H9 (cell line): Measurements from ENCODE around the gene SERPINA10. TPM values are rescaled to one million over a fixed set of nuclear protein-coding genes. Genes with fewer than 3 reads are reported as not detected.
"Not testable (repeated sequence)": the region's sequence is repeated elsewhere in the genome, so short reads cannot be mapped to it uniquely, and the experiment has no call there.

Source experiments
- DNase-seq: peaks from one replicate; pipeline ENCODE4 v3.0.0-alpha.2; 2017
- H2AFZ ChIP-seq: one replicate; pipeline ENCODE4 v1.6.1; 2013; ENCODE audit warnings: mild to moderate bottlenecking, low read length, control low read depth, moderate library complexity
- H2AK5ac ChIP-seq: 2 replicates; pipeline ENCODE4 v1.6.1; 2013; ENCODE audit warnings: low read length, control low read depth, mixed read lengths; ENCODE audit not compliant: insufficient read length
- H2BK120ac ChIP-seq: one replicate; pipeline ENCODE4 v1.6.1; 2013; ENCODE audit warnings: low read depth, mild to moderate bottlenecking, low read length, control low read depth, inconsistent platforms; ENCODE audit not compliant: poor library complexity, severe bottlenecking
- H2BK12ac ChIP-seq: 2 replicates; pipeline ENCODE4 v1.6.1; 2013; ENCODE audit warnings: low read length, control low read depth, mixed read lengths, low read depth; ENCODE audit not compliant: insufficient read length
- H2BK15ac ChIP-seq: 2 replicates; pipeline ENCODE4 v1.6.1; 2013; ENCODE audit warnings: low read depth, low read length, control low read depth
- H2BK20ac ChIP-seq: one replicate; pipeline ENCODE4 v1.6.1; 2013; ENCODE audit warnings: low read depth, mild to moderate bottlenecking, low read length, control low read depth, inconsistent platforms; ENCODE audit not compliant: poor library complexity, severe bottlenecking
- H2BK5ac ChIP-seq: 2 replicates; pipeline ENCODE4 v1.6.1; 2013; ENCODE audit warnings: low read length, control low read depth, mixed read lengths; ENCODE audit not compliant: insufficient read length
- H3K14ac ChIP-seq: 2 replicates; pipeline ENCODE4 v1.6.1; 2013; ENCODE audit warnings: low read length, control low read depth; ENCODE audit not compliant: insufficient read depth
- H3K18ac ChIP-seq: 2 replicates; pipeline ENCODE4 v1.6.1; 2013; ENCODE audit warnings: low read depth, mild to moderate bottlenecking, mixed read lengths, low read length, control low read depth; ENCODE audit not compliant: insufficient read length
- H3K23ac ChIP-seq: 2 replicates; pipeline ENCODE4 v1.6.1; 2013; ENCODE audit warnings: low read length, control low read depth, mixed read lengths, low read depth; ENCODE audit not compliant: insufficient read length
- H3K23me2 ChIP-seq: 2 replicates; pipeline ENCODE4 v1.6.1; 2013; ENCODE audit warnings: low read depth, mild to moderate bottlenecking, mixed read lengths, low read length, control low read depth; ENCODE audit not compliant: insufficient read length, poor library complexity, severe bottlenecking
- H3K27ac ChIP-seq: 2 replicates; pipeline ENCODE4 v1.5.1; 2013; ENCODE audit warnings: low read length, control low read depth, mixed read lengths, low read depth; ENCODE audit not compliant: insufficient read length
- H3K27me3 ChIP-seq: 2 replicates; pipeline ENCODE4 v1.6.1; 2013; ENCODE audit warnings: low read length, control low read depth, inconsistent platforms; ENCODE audit not compliant: insufficient read depth
- H3K4ac ChIP-seq: 2 replicates; pipeline ENCODE4 v1.6.1; 2013; ENCODE audit warnings: low read depth, mild to moderate bottlenecking, control low read depth, inconsistent platforms, low read length, moderate library complexity
- H3K4me1 ChIP-seq: 2 replicates; pipeline ENCODE4 v1.6.1; 2013; ENCODE audit warnings: low read length, control low read depth, inconsistent platforms; ENCODE audit not compliant: insufficient read depth
- H3K4me2 ChIP-seq: 2 replicates; pipeline ENCODE4 v1.6.1; 2013; ENCODE audit warnings: low read length, control low read depth, mixed read lengths; ENCODE audit not compliant: insufficient read length, insufficient read depth
- H3K56ac ChIP-seq: 2 replicates; pipeline ENCODE4 v1.6.1; 2013; ENCODE audit warnings: low read depth, mild to moderate bottlenecking, mixed read lengths, low read length, control low read depth; ENCODE audit not compliant: insufficient read length
- H3K79me1 ChIP-seq: 2 replicates; pipeline ENCODE4 v1.6.1; 2013; ENCODE audit warnings: low read depth, mild to moderate bottlenecking, moderate library complexity, low read length, control low read depth, inconsistent platforms; ENCODE audit not compliant: insufficient read depth, poor library complexity, severe bottlenecking
- H3K79me2 ChIP-seq: 2 replicates; pipeline ENCODE4 v1.6.1; 2013; ENCODE audit warnings: low read length, control low read depth, inconsistent platforms; ENCODE audit not compliant: insufficient read depth
- H3K9ac ChIP-seq: 2 replicates; pipeline ENCODE4 v1.6.1; 2013; ENCODE audit warnings: low read length, control low read depth, mixed read lengths; ENCODE audit not compliant: insufficient read length; ENCODE audit errors: extremely low read depth
- H3K9me3 ChIP-seq: one replicate; pipeline ENCODE4 v1.6.1; 2013; ENCODE audit warnings: low read depth, low read length, inconsistent platforms; ENCODE audit not compliant: control insufficient read depth
- H3T11ph ChIP-seq: one replicate; pipeline ENCODE4 v1.6.1; 2013; ENCODE audit warnings: mild to moderate bottlenecking, low read length, control low read depth, inconsistent platforms
- H4K20me1 ChIP-seq: one replicate; pipeline ENCODE4 v1.6.1; 2013; ENCODE audit not compliant: control insufficient read depth, insufficient read length, insufficient read depth
- H4K5ac ChIP-seq: 2 replicates; pipeline ENCODE4 v1.6.1; 2013; ENCODE audit warnings: low read depth, mild to moderate bottlenecking, mixed read lengths, low read length, control low read depth; ENCODE audit not compliant: insufficient read length
- H4K8ac ChIP-seq: replicated peaks from 2 replicates; pipeline ENCODE4 v1.6.1; 2013; ENCODE audit warnings: low read length, control low read depth, mixed read lengths, low read depth; ENCODE audit not compliant: insufficient read length
- H4K91ac ChIP-seq: 2 replicates; pipeline ENCODE4 v1.6.1; 2013; ENCODE audit warnings: low read depth, mild to moderate bottlenecking, moderate library complexity, mixed read lengths, low read length, control low read depth; ENCODE audit not compliant: insufficient read length
- H3K27ac Mint-ChIP-seq, 3 experiments: 2 replicates in 2 of 3; 3 replicates in 1 of 3; pipeline ENCODE4 v1.8.0; 2020 to 2021; ENCODE audit warnings: mixed read lengths in 3 of 3, mild to moderate bottlenecking in 1 of 3, moderate library complexity in 1 of 3
- H3K27me3 Mint-ChIP-seq: 2 replicates; pipeline ENCODE4 v1.8.0; 2021; ENCODE audit warnings: low read depth, mild to moderate bottlenecking, moderate library complexity, mixed read lengths
- H3K36me3 Mint-ChIP-seq, 3 experiments: 2 replicates in 2 of 3; 3 replicates in 1 of 3; pipeline ENCODE4 v1.8.0; 2020 to 2021; ENCODE audit warnings: low read depth in 3 of 3, mixed read lengths in 3 of 3; ENCODE audit not compliant: insufficient read depth in 1 of 3
- H3K4me1 Mint-ChIP-seq, 2 experiments: 2 replicates each; pipeline ENCODE4 v1.8.0; 2020; ENCODE audit warnings: mixed read lengths in 2 of 2
- H3K4me3 Mint-ChIP-seq, 2 experiments: 2 replicates in 1 of 2; 3 replicates in 1 of 2; pipeline ENCODE4 v1.8.0; 2020 to 2021; ENCODE audit warnings: mild to moderate bottlenecking in 2 of 2, mixed read lengths in 2 of 2, moderate library complexity in 1 of 2
- H3K9me3 Mint-ChIP-seq, 2 experiments: 2 replicates in 1 of 2; 3 replicates in 1 of 2; pipeline ENCODE4 v1.8.0; 2020; ENCODE audit warnings: mild to moderate bottlenecking in 2 of 2, mixed read lengths in 2 of 2, moderate library complexity in 1 of 2
- WGBS: extraction: QIAGEN DNeasy Blood & Tissue Kit; methylation state at CpG from one replicate; pipeline ENCODE4 v1.1.7; 2013; ENCODE audit warnings: missing lambda C conversion rate, low lambda C conversion rate, mixed read lengths; ENCODE audit not compliant: insufficient read length; ENCODE audit errors: extremely low coverage; 5-methylcytosine and 5-hydroxymethylcytosine counted together
- total RNA-seq: library from RNA; stranded (reverse); gene quantifications from 2 replicates; pipeline ENCODE4 v1.2.1, GENCODE V29; 2021
- TF ChIP-seq, protein P1 (sequence below): fragments of 200-600 bp; sonication (generic); conservative IDR thresholded peaks from 3 replicates; pipeline ENCODE4 v1.8.0; 2021; ENCODE audit warnings: antibody characterized with exemption, mild to moderate bottlenecking

SERPINA10 gene
- total RNA-seq, 1 experiment from 2014 or later = not detected

DNA sequence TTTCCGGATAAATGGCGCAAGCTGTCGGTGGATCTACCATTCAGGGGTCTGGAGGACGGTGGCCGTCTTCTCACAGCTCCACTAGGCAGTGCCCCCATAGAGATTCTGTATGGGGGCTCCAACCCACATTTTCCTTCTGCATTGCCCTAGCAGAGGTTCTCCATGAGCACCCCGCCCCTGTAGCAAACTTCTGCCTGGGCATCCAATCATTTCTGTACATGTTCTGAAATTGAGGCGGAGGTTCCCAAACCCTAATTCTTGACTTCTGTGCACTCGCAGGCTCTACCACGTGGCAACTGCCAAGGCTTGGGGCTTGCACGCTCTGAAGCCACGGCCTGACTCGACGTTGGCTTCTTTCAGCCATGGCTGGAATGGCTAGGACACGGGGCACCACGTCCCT is 5.1 kb upstream of the SERPINA10 start:
- Histone ChIP-seq H3T11ph (no peak overlapping the region), H4K8ac (no peak overlapping the region), H3K27me3 (no peaks in the 10 kb centered on the region), H3K79me1 (no peaks in the 10 kb centered on the region), H3K23me2 (no peaks in the 10 kb centered on the region), H3K56ac (no peak overlapping the region), H3K79me2 (no peaks in the 10 kb centered on the region), H2BK5ac (no peak overlapping the region), H3K4me2 (no peak overlapping the region), H2BK20ac (no peak overlapping the region), H3K14ac (no peak overlapping the region), H3K4ac (no peak overlapping the region), H4K5ac (no peak overlapping the region), H4K20me1 (no peaks in the 10 kb centered on the region), H2BK120ac (no peak overlapping the region), H2AK5ac (no peak overlapping the region), H2AFZ (no peak overlapping the region), H2BK12ac (no peak overlapping the region), H3K23ac (no peak overlapping the region), H2BK15ac (no peak overlapping the region), H3K27ac (no peak overlapping the region), H4K91ac (no peak overlapping the region), H3K9ac (no peak overlapping the region), H3K9me3 (no peaks in the 10 kb centered on the region), H3K4me1 (no peaks in the 10 kb centered on the region), H3K18ac (no peak overlapping the region)
- H3K27me3 Mint-ChIP-seq = no peaks in the 10 kb centered on the region
- no peak overlapping the region for H3K27ac Mint-ChIP-seq
- peaks cover 6 to 12% of the 10 kb centered on the region in 2 experiments; a peak in 3 of 4 replicates for H3K4me1 Mint-ChIP-seq
- no peak overlapping the region for H3K4me3 Mint-ChIP-seq
- WGBS = no CpG with 5 or more reads among the region's 15 CpGs
- TF ChIP-seq, protein P1, sequence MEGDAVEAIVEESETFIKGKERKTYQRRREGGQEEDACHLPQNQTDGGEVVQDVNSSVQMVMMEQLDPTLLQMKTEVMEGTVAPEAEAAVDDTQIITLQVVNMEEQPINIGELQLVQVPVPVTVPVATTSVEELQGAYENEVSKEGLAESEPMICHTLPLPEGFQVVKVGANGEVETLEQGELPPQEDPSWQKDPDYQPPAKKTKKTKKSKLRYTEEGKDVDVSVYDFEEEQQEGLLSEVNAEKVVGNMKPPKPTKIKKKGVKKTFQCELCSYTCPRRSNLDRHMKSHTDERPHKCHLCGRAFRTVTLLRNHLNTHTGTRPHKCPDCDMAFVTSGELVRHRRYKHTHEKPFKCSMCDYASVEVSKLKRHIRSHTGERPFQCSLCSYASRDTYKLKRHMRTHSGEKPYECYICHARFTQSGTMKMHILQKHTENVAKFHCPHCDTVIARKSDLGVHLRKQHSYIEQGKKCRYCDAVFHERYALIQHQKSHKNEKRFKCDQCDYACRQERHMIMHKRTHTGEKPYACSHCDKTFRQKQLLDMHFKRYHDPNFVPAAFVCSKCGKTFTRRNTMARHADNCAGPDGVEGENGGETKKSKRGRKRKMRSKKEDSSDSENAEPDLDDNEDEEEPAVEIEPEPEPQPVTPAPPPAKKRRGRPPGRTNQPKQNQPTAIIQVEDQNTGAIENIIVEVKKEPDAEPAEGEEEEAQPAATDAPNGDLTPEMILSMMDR = no peak
- peaks cover 0 to 6% of the 10 kb centered on the region in 2 experiments; a peak in 2 of 5 replicates for H3K9me3 Mint-ChIP-seq
- no peaks in the 10 kb centered on the region; a peak in 1 of 7 replicates for H3K36me3 Mint-ChIP-seq
- no peak for DNase-seq

DNA sequence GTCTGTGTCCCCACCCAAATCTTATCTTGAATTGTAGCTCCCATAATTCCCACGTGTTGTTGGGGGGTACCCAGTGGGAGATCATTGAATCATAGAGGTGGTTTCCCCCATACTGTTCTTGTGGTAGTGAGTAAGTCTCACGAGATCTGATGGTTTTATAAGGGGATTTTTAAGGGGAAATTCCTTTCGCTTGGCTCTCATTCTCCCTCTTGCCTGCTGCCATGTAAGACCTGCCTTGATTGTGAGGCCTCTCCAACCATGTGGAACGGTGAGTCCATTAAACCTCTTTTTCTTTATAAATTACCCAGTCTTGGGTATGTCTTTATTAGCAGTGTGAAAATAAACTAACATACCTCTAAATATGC is 3.1 kb upstream of the SERPINA10 start:
- not testable (repeated sequence) for H2AFZ ChIP-seq, H3K9me3 Mint-ChIP-seq, H3K4me2 ChIP-seq, H3K4ac ChIP-seq, H3K23me2 ChIP-seq, H3K9ac ChIP-seq, H3K36me3 Mint-ChIP-seq, H3K56ac ChIP-seq, H3K27me3 Mint-ChIP-seq, H3T11ph ChIP-seq, H4K5ac ChIP-seq, H4K91ac ChIP-seq, H3K14ac ChIP-seq, H3K27me3 ChIP-seq, H2BK120ac ChIP-seq, H4K8ac ChIP-seq, H3K79me1 ChIP-seq, H3K4me3 Mint-ChIP-seq, H2AK5ac ChIP-seq, H3K27ac Mint-ChIP-seq, H2BK5ac ChIP-seq, DNase-seq, H3K9me3 ChIP-seq, H3K27ac ChIP-seq, H2BK20ac ChIP-seq, H2BK12ac ChIP-seq, H3K79me2 ChIP-seq, H3K18ac ChIP-seq, H2BK15ac ChIP-seq, H3K4me1 ChIP-seq, H4K20me1 ChIP-seq, H3K23ac ChIP-seq
- peaks cover 10 to 12% of the 10 kb centered on the region in 2 experiments for H3K4me1 Mint-ChIP-seq
- no CpG with 5 or more reads among the region's 4 CpGs for WGBS
